Measurements from ENCODE around the gene SPATA2.

Gene SPATA2

DNA sequence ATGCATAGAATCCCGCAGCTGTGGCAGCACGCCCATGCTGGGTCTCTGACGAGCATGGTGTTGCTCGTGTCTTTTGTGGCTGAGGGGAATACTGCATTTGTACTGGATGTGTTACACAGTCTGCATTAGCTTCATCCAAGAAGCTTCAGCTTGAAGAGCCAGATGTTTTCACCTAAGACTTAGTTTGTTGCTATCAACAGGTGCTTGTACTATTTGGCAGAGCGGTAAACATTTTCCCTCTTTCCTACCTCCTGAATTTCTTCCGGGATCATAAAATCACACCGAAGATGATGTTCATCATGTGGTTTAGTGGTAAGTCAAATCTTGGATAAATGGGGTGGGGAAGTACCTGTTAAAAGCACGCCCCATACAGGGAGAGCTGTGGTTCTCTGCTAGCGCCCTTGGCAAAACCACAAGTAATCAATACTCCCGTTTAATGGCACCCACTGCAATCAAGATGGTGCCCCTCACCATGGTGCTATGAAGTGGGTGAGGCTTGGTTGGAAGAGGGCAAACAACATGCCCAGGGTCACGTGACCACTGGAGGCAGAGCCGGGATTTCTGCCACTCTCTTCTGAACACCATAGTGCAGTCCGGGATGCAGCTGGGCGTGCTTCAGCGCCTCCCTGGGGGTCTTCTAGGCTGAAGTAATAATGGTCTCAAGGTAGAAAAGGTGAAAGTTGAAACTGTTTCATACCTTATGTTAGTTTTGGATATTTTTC, 34.4 kb downstream of the SPATA2 start:
- no peak overlapping the region for H3K4me3 ChIP-seq (ENCODE audit: low read depth, low read length)
- TF ChIP-seq, protein P1, sequence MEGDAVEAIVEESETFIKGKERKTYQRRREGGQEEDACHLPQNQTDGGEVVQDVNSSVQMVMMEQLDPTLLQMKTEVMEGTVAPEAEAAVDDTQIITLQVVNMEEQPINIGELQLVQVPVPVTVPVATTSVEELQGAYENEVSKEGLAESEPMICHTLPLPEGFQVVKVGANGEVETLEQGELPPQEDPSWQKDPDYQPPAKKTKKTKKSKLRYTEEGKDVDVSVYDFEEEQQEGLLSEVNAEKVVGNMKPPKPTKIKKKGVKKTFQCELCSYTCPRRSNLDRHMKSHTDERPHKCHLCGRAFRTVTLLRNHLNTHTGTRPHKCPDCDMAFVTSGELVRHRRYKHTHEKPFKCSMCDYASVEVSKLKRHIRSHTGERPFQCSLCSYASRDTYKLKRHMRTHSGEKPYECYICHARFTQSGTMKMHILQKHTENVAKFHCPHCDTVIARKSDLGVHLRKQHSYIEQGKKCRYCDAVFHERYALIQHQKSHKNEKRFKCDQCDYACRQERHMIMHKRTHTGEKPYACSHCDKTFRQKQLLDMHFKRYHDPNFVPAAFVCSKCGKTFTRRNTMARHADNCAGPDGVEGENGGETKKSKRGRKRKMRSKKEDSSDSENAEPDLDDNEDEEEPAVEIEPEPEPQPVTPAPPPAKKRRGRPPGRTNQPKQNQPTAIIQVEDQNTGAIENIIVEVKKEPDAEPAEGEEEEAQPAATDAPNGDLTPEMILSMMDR (IDR thresholded peaks at IDR 0.05; ENCODE audit: borderline replicate concordance, insufficient read depth, low read depth, low read length) = no peak

- no peak overlapping the region for H3K4me3 ChIP-seq (ENCODE audit: low read depth, low read length)
- TF ChIP-seq, protein P1 (IDR thresholded peaks at IDR 0.05; ENCODE audit: borderline replicate concordance, insufficient read depth, low read depth, low read length) = no peak
Measured at GRCh38 chr20:49880177-49880576, 35.2 kb downstream of the SPATA2 start.

- H3K4me3 ChIP-seq (ENCODE audit: low read depth, low read length) = no peak overlapping the region
- TF ChIP-seq, protein P1 (IDR thresholded peaks at IDR 0.05; ENCODE audit: borderline replicate concordance, insufficient read depth, low read depth, low read length) = no peak
Measured at GRCh38 chr20:49878977-49879376, 36.4 kb downstream of the SPATA2 start.

- TF ChIP-seq, protein P1 (IDR thresholded peaks at IDR 0.05; ENCODE audit: borderline replicate concordance, insufficient read depth, low read depth, low read length) = no peak
- no peak overlapping the region for H3K4me3 ChIP-seq (ENCODE audit: low read depth, low read length)
Measured at GRCh38 chr20:49877386-49877921, 37.9 kb downstream of the SPATA2 start.

DNA sequence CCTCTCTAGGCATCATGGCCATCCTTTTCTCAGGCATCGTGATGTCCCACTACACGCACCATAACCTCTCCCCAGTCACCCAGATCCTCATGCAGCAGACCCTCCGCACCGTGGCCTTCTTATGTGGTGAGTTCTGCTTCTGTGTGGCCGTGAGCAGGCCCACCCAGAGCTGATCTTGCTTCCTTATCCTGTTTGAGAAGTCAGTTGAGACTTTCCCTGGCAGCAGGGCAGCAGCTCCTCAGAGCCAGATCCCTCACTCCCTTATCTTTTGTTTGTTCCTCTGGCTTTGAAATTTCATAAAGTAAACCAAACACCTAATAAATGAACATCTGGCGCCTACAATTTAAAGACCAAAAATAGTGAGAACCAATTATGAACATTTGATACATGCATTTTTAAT, 40.6 kb downstream of the SPATA2 start:
- H3K4me3 ChIP-seq (ENCODE audit: low read depth, low read length) = no peak overlapping the region
- TF ChIP-seq, protein P1 (IDR thresholded peaks at IDR 0.05; ENCODE audit: borderline replicate concordance, insufficient read depth, low read depth, low read length) = no peak

DNA sequence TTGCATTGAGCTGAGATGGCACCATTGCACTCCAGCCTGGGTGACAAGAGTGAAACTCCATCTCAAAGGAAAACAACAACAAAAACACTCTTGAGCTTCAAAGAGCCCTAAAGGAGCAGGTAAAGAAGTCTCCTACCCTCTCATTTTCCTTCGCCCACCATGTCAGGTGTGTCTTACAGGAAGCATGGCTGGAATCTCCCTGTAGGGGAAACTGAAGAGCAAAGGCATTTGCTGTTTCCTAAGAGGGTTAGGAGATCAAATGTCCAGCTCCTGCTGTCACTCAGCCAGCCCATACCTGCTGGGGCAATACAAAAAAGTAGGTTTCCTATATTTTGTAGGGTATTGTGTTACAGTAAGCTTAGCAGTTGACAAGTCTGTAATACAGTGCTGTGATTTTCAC, 43.3 kb downstream of the SPATA2 start:
- TF ChIP-seq, protein P1 (IDR thresholded peaks at IDR 0.05; ENCODE audit: borderline replicate concordance, insufficient read depth, low read depth, low read length) = no peak
- no peak overlapping the region for H3K4me3 ChIP-seq (ENCODE audit: low read depth, low read length)

DNA sequence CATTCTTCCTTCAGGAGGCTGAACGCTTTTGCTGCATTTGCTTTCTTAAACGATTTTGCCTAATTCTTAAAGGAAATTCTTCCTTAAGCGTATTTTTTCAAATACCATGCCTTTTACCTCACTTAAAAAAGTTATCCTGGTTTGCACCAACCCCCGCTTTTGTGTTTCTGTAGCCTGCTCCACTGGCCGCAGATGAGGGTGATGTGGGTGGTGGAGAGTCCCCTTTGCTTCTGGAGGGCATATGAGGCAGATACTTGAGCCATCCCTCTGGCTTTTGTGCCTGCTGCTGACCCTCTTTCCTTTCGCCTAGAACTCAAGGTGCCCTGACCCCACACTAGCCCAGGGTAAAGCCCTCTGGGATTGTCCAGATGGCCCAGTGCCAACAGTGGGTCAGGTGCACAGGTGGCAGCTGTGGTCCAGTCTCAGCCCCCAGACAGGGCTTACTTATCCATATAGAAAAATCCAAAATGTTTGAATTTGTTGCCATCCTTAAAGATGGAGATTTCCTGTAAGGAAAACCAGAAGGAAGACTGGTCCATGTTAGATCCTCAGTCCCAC, 43.9 kb downstream of the SPATA2 start:
- no peak overlapping the region for H3K4me3 ChIP-seq (ENCODE audit: low read depth, low read length)
- TF ChIP-seq, protein P1 (IDR thresholded peaks at IDR 0.05; ENCODE audit: borderline replicate concordance, insufficient read depth, low read depth, low read length) = no peak
